IMR-90 (cell line): ENCODE measurements around the gene DENND1B. TPM values are rescaled to one million over a fixed set of nuclear protein-coding genes. Genes with fewer than 3 reads are reported as not detected.

ENCODE experiments used
- ATAC-seq: fragments of 200-7000 bp; cut with Tn5 transposase; 2 replicates; pipeline ENCODE4 v1.9.1; 2020; ENCODE audit warnings: low read depth, mild to moderate bottlenecking, moderate library complexity
- BruUV-seq: library from RNA; stranded (reverse); fragments of 400-500 nt; replicated peaks from 2 replicates; lab custom pipeline; 2021; lab: Mats Ljungman, UMichigan
- CTCF ChIA-PET: fragments of 300-600 bp; formaldehyde crosslinking; extraction: SDS; loops from one replicate; lab custom pipeline; 2021; ENCODE audit warnings: antibody characterized with exemption; lab: Yijun Ruan, JAX
- POLR2A ChIA-PET: fragments of 300-600 bp; sonication (Branson Sonifier 250); formaldehyde crosslinking; loops from one replicate; lab custom pipeline; 2022; ENCODE audit warnings: antibody characterized with exemption; ENCODE audit not compliant: unreplicated experiment; lab: Charles Lee
- DNase-seq: peaks from one replicate; pipeline ENCODE4 v3.0.0; 2013
- H2AFZ ChIP-seq: replicated peaks from 2 replicates; pipeline ENCODE3; 2013; ENCODE audit warnings: low read length, mild to moderate bottlenecking; ENCODE audit not compliant: poor library complexity
- H2AK5ac ChIP-seq: 2 replicates; pipeline ENCODE4 v1.6.1; 2013; ENCODE audit warnings: low read depth, low read length, inconsistent platforms
- H2AK9ac ChIP-seq: replicated peaks from 2 replicates; pipeline ENCODE3; 2013; ENCODE audit warnings: mild to moderate bottlenecking, low read depth, low read length, moderate library complexity; ENCODE audit not compliant: poor library complexity
- H2BK120ac ChIP-seq: 2 replicates; pipeline ENCODE4 v1.6.1; 2013; ENCODE audit warnings: low read depth, low read length, inconsistent platforms
- H2BK15ac ChIP-seq: 3 replicates; pipeline ENCODE4 v1.6.1; 2013; ENCODE audit warnings: low read depth, low read length, inconsistent platforms
- H2BK20ac ChIP-seq: 2 replicates; pipeline ENCODE4 v1.6.1; 2013; ENCODE audit warnings: low read depth, mild to moderate bottlenecking, inconsistent platforms, low read length, moderate library complexity
- H2BK5ac ChIP-seq: 2 replicates; pipeline ENCODE4 v1.6.1; 2013; ENCODE audit warnings: mild to moderate bottlenecking, low read depth, low read length, inconsistent platforms; ENCODE audit not compliant: poor library complexity, severe bottlenecking
- H3K14ac ChIP-seq: replicated peaks from 2 replicates; pipeline ENCODE4 v1.6.1; 2013; ENCODE audit warnings: low read depth, low read length, inconsistent platforms
- H3K18ac ChIP-seq: 2 replicates; pipeline ENCODE4 v1.6.1; 2013; ENCODE audit warnings: low read depth, low read length, control low read depth
- H3K23ac ChIP-seq: 2 replicates; pipeline ENCODE4 v1.6.1; 2013; ENCODE audit warnings: low read depth, low read length, inconsistent platforms
- H3K27ac ChIP-seq: 2 replicates; pipeline ENCODE4 v1.5.1; 2013; ENCODE audit warnings: mild to moderate bottlenecking, control low read depth, low read length; ENCODE audit not compliant: insufficient read depth
- H3K27me3 ChIP-seq: 2 replicates; pipeline ENCODE4 v1.6.1; 2013; ENCODE audit warnings: low read length; ENCODE audit not compliant: control insufficient read depth, insufficient read depth
- H3K36me3 ChIP-seq: 2 replicates; pipeline ENCODE4 v1.6.1; 2013; ENCODE audit warnings: low read length, mixed read lengths; ENCODE audit not compliant: control insufficient read depth, insufficient read depth
- H3K4ac ChIP-seq: 2 replicates; pipeline ENCODE4 v1.6.1; 2013; ENCODE audit warnings: low read depth, low read length, inconsistent platforms
- H3K4me1 ChIP-seq: 2 replicates; pipeline ENCODE4 v1.6.1; 2013; ENCODE audit warnings: low read length, mixed read lengths; ENCODE audit not compliant: control insufficient read depth, insufficient read depth
- H3K4me2 ChIP-seq: 2 replicates; pipeline ENCODE4 v1.6.1; 2013; ENCODE audit warnings: low read depth, mild to moderate bottlenecking, control low read depth, low read length, moderate library complexity
- H3K4me3 ChIP-seq: 2 replicates; pipeline ENCODE4 v1.5.1; 2013; ENCODE audit warnings: low read depth, mild to moderate bottlenecking, control low read depth, low read length, moderate library complexity; ENCODE audit not compliant: insufficient read depth
- H3K56ac ChIP-seq: 2 replicates; pipeline ENCODE4 v1.6.1; 2013; ENCODE audit warnings: low read length, inconsistent platforms; ENCODE audit not compliant: insufficient read depth; ENCODE audit errors: extremely low read depth
- H3K79me1 ChIP-seq, 2 experiments: 2 replicates each; pipeline ENCODE4 v1.6.1; 2013; ENCODE audit warnings: low read length in 2 of 2, inconsistent platforms in 1 of 2, low read depth in 1 of 2
- H3K9ac ChIP-seq: 2 replicates; pipeline ENCODE4 v1.6.1; 2013; ENCODE audit warnings: low read depth, low read length, control low read depth
- H3K9me1 ChIP-seq: 2 replicates; pipeline ENCODE4 v1.6.1; 2013; ENCODE audit warnings: low read length, inconsistent platforms; ENCODE audit not compliant: insufficient read depth
- H3K9me3 ChIP-seq: 2 replicates; pipeline ENCODE4 v1.6.1; 2013; ENCODE audit warnings: low read length; ENCODE audit not compliant: control insufficient read depth, insufficient read depth
- H4K20me1 ChIP-seq: 2 replicates; pipeline ENCODE4 v1.6.1; 2013; ENCODE audit warnings: low read length, inconsistent platforms; ENCODE audit not compliant: insufficient read depth
- H4K5ac ChIP-seq: 2 replicates; pipeline ENCODE4 v1.6.1; 2013; ENCODE audit warnings: mild to moderate bottlenecking, low read depth, low read length, control low read depth
- H4K8ac ChIP-seq, 2 experiments: 2 replicates each; pipeline ENCODE4 v1.6.1; 2013; ENCODE audit warnings: low read depth in 2 of 2, low read length in 2 of 2, control low read depth in 1 of 2, inconsistent platforms in 1 of 2
- H4K91ac ChIP-seq: 2 replicates; pipeline ENCODE4 v1.6.1; 2013; ENCODE audit warnings: low read depth, low read length, inconsistent platforms; ENCODE audit not compliant: insufficient read depth
- MAZ ChIP-seq: IDR thresholded peaks from 2 replicates; pipeline ENCODE4 v1.6.1; 2012; ENCODE audit warnings: low read depth, mild to moderate bottlenecking, low read length, improper control_type of control experiment, moderate library complexity, borderline replicate concordance
- WGBS, 2 experiments: methylation state at CpG; one replicate each; pipeline versions ENCODE4 v1.1.5 to v1.1.7; 2013; ENCODE audit warnings: missing lambda C conversion rate in 2 of 2; ENCODE audit not compliant: insufficient read length in 1 of 2; ENCODE audit errors: extremely low coverage in 2 of 2; 5-methylcytosine and 5-hydroxymethylcytosine counted together
- dilution Hi-C: fragments of 300-500 bp; cut with HindIII; formaldehyde crosslinking; loops from one replicate; pipeline ENCODE4 v1.14.3; 2018; ENCODE audit warnings: low sequenced_read_pairs; ENCODE audit not compliant: unreplicated experiment
- in situ Hi-C: fragments of 300-500 bp; cut with MboI; formaldehyde crosslinking; loops from 3 replicates; pipeline ENCODE4 v1.14.3; 2019; ENCODE audit warnings: low sequenced_read_pairs, inconsistent platforms, mixed read lengths
- intact Hi-C: fragments of 100-400 bp; cut with micrococcal nuclease; formaldehyde crosslinking; loops from 2 replicates; pipeline ENCODE4 v1.10.0; 2022
- polyA plus RNA-seq, 3 experiments: library from polyadenylated mRNA; depleted of rRNA; stranded (reverse); fragments of >200 nt; gene quantifications; 2 replicates each; pipeline ENCODE4 v1.2.3, GENCODE V29; 2012; ENCODE audit warnings: low replicate concordance in 1 of 3
- total RNA-seq: library from RNA; depleted of rRNA; stranded (reverse); fragments of >200 nt; gene quantifications from 2 replicates; pipeline ENCODE4 v1.2.3, GENCODE V29; 2012

DENND1B gene
- total and polyA plus RNA-seq, 2 of the 4 experiments (the other 2 are of a cell fraction) = 4.0 to 24.2 TPM

DNA sequence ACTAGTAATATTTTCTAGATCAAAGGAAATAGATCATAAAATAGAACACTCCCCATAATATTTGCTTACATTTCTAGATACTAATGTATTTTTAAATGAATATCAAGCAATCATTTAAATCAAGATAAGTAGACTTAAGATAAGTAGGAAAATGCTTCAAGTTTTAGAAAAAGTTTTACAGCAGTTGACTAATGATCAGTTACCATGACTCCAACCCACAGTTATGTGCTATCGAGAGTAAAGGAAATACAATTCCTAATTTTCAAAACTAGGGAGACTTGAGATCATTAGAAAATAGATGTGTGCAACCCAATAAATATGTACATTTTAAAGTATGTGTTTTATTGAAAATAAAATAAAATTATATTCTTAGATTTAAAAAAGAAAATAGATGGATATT is 95.0 kb downstream of the DENND1B start:
- dilution Hi-C loops (no loop called here), intact Hi-C loops (no loop called here), in situ Hi-C loops (no loop called here)
- ChIA-PET POLR2A (no interaction called here), CTCF (no interaction called here)
- Histone ChIP-seq H2BK5ac (no peak overlapping the region), H2AFZ (no peak overlapping the region), H4K8ac (no peak overlapping the region), H3K9me3 (no peaks in the 10 kb centered on the region), H2BK15ac (no peak overlapping the region), H4K5ac (no peak overlapping the region), H3K14ac (no peak overlapping the region), H3K36me3 (no peaks in the 10 kb centered on the region), H3K27ac (no peak overlapping the region), H3K4me3 (no peak overlapping the region), H3K79me1 (peaks cover 5 to 12% of the 10 kb centered on the region in 2 experiments; a peak in 3 of 4 replicates), H2AK9ac (no peak overlapping the region), H3K23ac (no peak overlapping the region), H3K9ac (no peak overlapping the region), H4K20me1 (no peaks in the 10 kb centered on the region), H3K56ac (no peak overlapping the region), H3K4me1 (no peaks in the 10 kb centered on the region), H3K4me2 (no peak overlapping the region), H3K27me3 (no peaks in the 10 kb centered on the region), H2BK20ac (no peak overlapping the region), H4K91ac (no peak overlapping the region), H2AK5ac (no peak overlapping the region), H3K9me1 (no peaks in the 10 kb centered on the region), H2BK120ac (no peak overlapping the region), H3K4ac (no peak overlapping the region), H3K18ac (no peak overlapping the region)
- no TSS peak for BruUV-seq
- ATAC-seq = no peak
- no peak for TF ChIP-seq MAZ
- no CpG with 5 or more reads among the region's 1 CpG for WGBS, 2 experiments
- DNase-seq = peak; percentile 30
